Testis (tissue), 2 donors: ENCODE data around the gene UBE2E3.

Source experiments
- CTCF ChIP-seq, 3 experiments: fragments of 450-650 bp in 2 of 3; fragments of 200-600 bp in 1 of 3; sonication (generic) in 1 of 3; IDR thresholded peaks; one replicate each; pipeline ENCODE4 v1.5.1; 2016 to 2019; ENCODE audit warnings: antibody characterized with exemption in 3 of 3, mild to moderate bottlenecking in 2 of 3, moderate library complexity in 1 of 3
- POLR2A ChIP-seq: fragments of 450-650 bp; IDR thresholded peaks from one replicate; pipeline ENCODE4 v1.6.1; 2017; ENCODE audit warnings: antibody characterized with exemption, mild to moderate bottlenecking, moderate library complexity

GRCh38 chr2:180990337-180990736, 9.9 kb downstream of the UBE2E3 start:
- TF ChIP-seq CTCF (IDR thresholded peaks at IDR 0.05) (no peak), POLR2A (no peak)
